Lower leg skin (tissue), 4 donors: Measurements from ENCODE around the gene IFNGR2. TPM values are rescaled to one million over a fixed set of nuclear protein-coding genes. Genes with fewer than 3 reads are reported as not detected.
A peak's percentile ranks its signal among the peaks of the same experiment; 100 is the strongest.
"Not testable (repeated sequence)": the region's sequence is repeated elsewhere in the genome, so short reads cannot be mapped to it uniquely, and the experiment has no call there.

Experiments
- DNase-seq, 2 donors: peaks; one replicate each; pipeline ENCODE4 v3.0.0-alpha.2; 2019; ENCODE audit warnings: low spot score in 2 of 2
- H3K4me3 ChIP-seq: fragments of 200-600 bp; sonication (generic); 2 replicates; pipeline ENCODE4 v1.5.1; 2017; ENCODE audit warnings: mild to moderate bottlenecking, low read depth; ENCODE audit not compliant: poor library complexity, severe bottlenecking
- CTCF ChIP-seq, 3 donors: fragments of 450-650 bp; IDR thresholded peaks; one replicate each; pipeline ENCODE4 v1.5.1; 2016; ENCODE audit warnings: antibody characterized with exemption in 3 of 3, mild to moderate bottlenecking in 3 of 3, moderate library complexity in 2 of 3
- POLR2A ChIP-seq, 2 donors: fragments of 450-650 bp; IDR thresholded peaks; one replicate each; pipeline ENCODE4 v1.6.1; 2016 to 2017; ENCODE audit warnings: antibody characterized with exemption in 2 of 2, mild to moderate bottlenecking in 1 of 2, moderate library complexity in 1 of 2
- WGBS, 2 donors: methylation state at CpG; one replicate each; pipeline ENCODE4 v1.1.5; 2018; 5-methylcytosine and 5-hydroxymethylcytosine counted together
- intact Hi-C: fragments of 100-400 bp; cut with DNase I; formaldehyde crosslinking; loops from one replicate; pipeline ENCODE4 v1.15.0; 2023; ENCODE audit warnings: low total_unique reads
- total RNA-seq, 4 donors: library from RNA; depleted of rRNA; stranded (reverse); fragments of >200 nt; gene quantifications; one replicate each; pipeline ENCODE4 v1.1.0, GENCODE V29; 2016

The IFNGR2 gene
- total RNA-seq, 4 donors from 2014 or later: 46.7 to 74.1 (median 60.9) TPM

- 59 to 61% methylated on average over 6 of the region's 6 CpGs for WGBS, 2 donors
- intact Hi-C loops: loop anchor here (10.0 kb wide), 2 partner anchors 85 to 165 kb away; no protein-coding TSS in a partner anchor
- peak in 1 of 2 donors; percentile 71 for DNase-seq
- no peak overlapping the region for H3K4me3 ChIP-seq
- TF ChIP-seq CTCF (IDR thresholded peaks at IDR 0.05) (no peak), POLR2A (IDR thresholded peaks at IDR 0.05) (no peak)
These were observed 42.9 kb upstream of the IFNGR2 start for GRCh38 chr21:33360281-33360680.

GRCh38 chr21:33360881-33361602 is 42.2 kb upstream of the IFNGR2 start:
- intact Hi-C loops: loop anchor here (10.0 kb wide), 2 partner anchors 84 to 166 kb away; no protein-coding TSS in a partner anchor
- H3K4me3 ChIP-seq: no peak overlapping the region
- TF ChIP-seq POLR2A (IDR thresholded peaks at IDR 0.05) (no peak), CTCF (IDR thresholded peaks at IDR 0.05) (peak in 1 of 3 donors; percentile 74)
- DNase-seq: peak; percentile 71 to 96
- WGBS, 2 donors: 7 to 9% methylated on average over 14 of the region's 14 CpGs

GRCh38 chr21:33362044-33362555 is 41.1 kb upstream of the IFNGR2 start:
- 32 to 36% methylated on average over 12 of the region's 12 CpGs for WGBS, 2 donors

GRCh38 chr21:33363911-33364609 is 39.2 kb upstream of the IFNGR2 start:
- H3K4me3 ChIP-seq: not testable (repeated sequence)
- DNase-seq: peak in 1 of 2 donors; percentile 66
- 71 to 73% methylated on average over 10 of the region's 10 CpGs for WGBS, 2 donors
- intact Hi-C loops: loop anchor here (10.0 kb wide), 2 partner anchors 81 to 169 kb away; no protein-coding TSS in a partner anchor

More at GRCh38 chr21:33362044-33362555, 41.1 kb upstream of the IFNGR2 start:
- intact Hi-C loops: loop anchor here (10.0 kb wide), 2 partner anchors 83 to 167 kb away; no protein-coding TSS in a partner anchor
- no peak overlapping the region for H3K4me3 ChIP-seq
- no peak for TF ChIP-seq POLR2A (IDR thresholded peaks at IDR 0.05)
- no peak for TF ChIP-seq CTCF (IDR thresholded peaks at IDR 0.05)
- DNase-seq: peak; percentile 43 to 85

GRCh38 chr21:33364830-33365229 is 38.4 kb upstream of the IFNGR2 start:
- no peak for TF ChIP-seq CTCF (IDR thresholded peaks at IDR 0.05)
- TF ChIP-seq POLR2A (IDR thresholded peaks at IDR 0.05): no peak

More at GRCh38 chr21:33364830-33365229, 38.4 kb upstream of the IFNGR2 start:
- intact Hi-C loops: loop anchor here (10.0 kb wide), 2 partner anchors 80 to 170 kb away; no protein-coding TSS in a partner anchor
- H3K4me3 ChIP-seq: no peak overlapping the region
- 91 to 93% methylated on average over 5 of the region's 5 CpGs for WGBS, 2 donors
- DNase-seq: no peak
